Memory B cell (primary cell): ENCODE measurements around the gene CLCNKB.
A peak's percentile ranks its signal among the peaks of the same experiment; 100 is the strongest.

Source experiments
- ATAC-seq: fragments of 150-1000 bp; cut with Tn5 transposase; 2 replicates; pipeline ENCODE4 v1.10.0; 2021; ENCODE audit warnings: low read depth, mild to moderate bottlenecking, moderate library complexity
- DNase-seq, 2 donors: peaks; one replicate each; pipeline ENCODE4 v3.0.0; 2022; ENCODE audit warnings: low spot score in 2 of 2
- H3K27ac Mint-ChIP-seq: one replicate; pipeline ENCODE4 v1.8.0; 2022; ENCODE audit warnings: mild to moderate bottlenecking, moderate library complexity, mixed read lengths
- H3K27me3 Mint-ChIP-seq: one replicate; pipeline ENCODE4 v1.8.0; 2022; ENCODE audit warnings: mixed read lengths
- H3K36me3 Mint-ChIP-seq: one replicate; pipeline ENCODE4 v1.8.0; 2022; ENCODE audit warnings: mild to moderate bottlenecking, mixed read lengths
- H3K4me1 Mint-ChIP-seq: one replicate; pipeline ENCODE4 v1.8.0; 2022; ENCODE audit warnings: mixed read lengths
- H3K4me3 Mint-ChIP-seq: one replicate; pipeline ENCODE4 v1.8.0; 2022; ENCODE audit warnings: mild to moderate bottlenecking, moderate library complexity, mixed read lengths
- H3K9me3 Mint-ChIP-seq: one replicate; pipeline ENCODE4 v1.8.0; 2022; ENCODE audit warnings: mixed read lengths

Gene CLCNKB

GRCh38 chr1:16064536-16065268, 21.1 kb downstream of the CLCNKB start:
- H3K27ac Mint-ChIP-seq: no peak overlapping the region
- DNase-seq (no peak), ATAC-seq (no peak)
- no peaks in the 10 kb centered on the region for H3K36me3 Mint-ChIP-seq
- no peaks in the 10 kb centered on the region for H3K9me3 Mint-ChIP-seq
- no peak overlapping the region for H3K4me3 Mint-ChIP-seq
- H3K4me1 Mint-ChIP-seq: peaks cover 8% of the 10 kb centered on the region
- peaks cover 28% of the 10 kb centered on the region for H3K27me3 Mint-ChIP-seq

GRCh38 chr1:16065269-16065576, 21.6 kb downstream of the CLCNKB start:
- H3K9me3 Mint-ChIP-seq: no peaks in the 10 kb centered on the region
- DNase-seq: no peak
- no peak overlapping the region for H3K4me3 Mint-ChIP-seq
- H3K27ac Mint-ChIP-seq: no peak overlapping the region
- no peak for ATAC-seq
- peaks cover 10% of the 10 kb centered on the region for H3K4me1 Mint-ChIP-seq
- peaks cover 28% of the 10 kb centered on the region for H3K27me3 Mint-ChIP-seq
- no peaks in the 10 kb centered on the region for H3K36me3 Mint-ChIP-seq

DNA sequence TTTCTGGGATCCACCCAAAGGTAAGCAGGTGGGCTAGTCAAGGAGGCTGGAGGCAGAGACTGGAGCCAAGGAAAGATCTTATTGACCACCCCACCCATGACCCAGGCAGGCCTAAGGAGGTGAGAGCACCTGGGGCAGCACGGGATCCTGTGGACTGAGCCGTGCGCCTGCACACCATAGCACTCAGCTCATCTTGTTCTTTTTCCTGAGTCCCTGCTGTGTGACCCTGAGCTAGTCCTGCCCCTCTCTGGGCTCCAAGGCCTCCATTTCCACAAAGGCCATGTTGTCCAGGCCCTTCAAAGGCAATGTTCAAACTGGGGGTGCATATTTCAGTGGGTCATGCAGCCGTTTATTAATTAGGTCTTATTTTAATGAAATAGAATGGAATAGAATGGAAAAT, 22.7 kb downstream of the CLCNKB start:
- Mint-ChIP-seq H3K36me3 (no peaks in the 10 kb centered on the region), H3K4me3 (no peak overlapping the region), H3K4me1 (peaks cover 10% of the 10 kb centered on the region)

GRCh38 chr1:16067127-16067768, 23.7 kb downstream of the CLCNKB start:
- H3K36me3 Mint-ChIP-seq: no peaks in the 10 kb centered on the region
- H3K4me3 Mint-ChIP-seq: no peak overlapping the region
- ATAC-seq (peak; percentile 70), DNase-seq (no peak)
- peaks cover 10% of the 10 kb centered on the region for H3K4me1 Mint-ChIP-seq
- H3K9me3 Mint-ChIP-seq: no peaks in the 10 kb centered on the region
- H3K27ac Mint-ChIP-seq: no peak overlapping the region
- H3K27me3 Mint-ChIP-seq: peaks cover 19% of the 10 kb centered on the region

More for the DNA sequence above, 22.7 kb downstream of the CLCNKB start:
- no peak overlapping the region for H3K27ac Mint-ChIP-seq
- ATAC-seq (no peak), DNase-seq (no peak)
- no peaks in the 10 kb centered on the region for H3K9me3 Mint-ChIP-seq
- peaks cover 19% of the 10 kb centered on the region for H3K27me3 Mint-ChIP-seq

- Mint-ChIP-seq H3K9me3 (no peaks in the 10 kb centered on the region), H3K27ac (no peak overlapping the region), H3K4me1 (peaks cover 10% of the 10 kb centered on the region), H3K27me3 (peaks cover 19% of the 10 kb centered on the region), H3K4me3 (no peak overlapping the region), H3K36me3 (no peaks in the 10 kb centered on the region)
- no peak for DNase-seq
- ATAC-seq: no peak
These were observed 24.4 kb downstream of the CLCNKB start for GRCh38 chr1:16067933-16068332.

DNA sequence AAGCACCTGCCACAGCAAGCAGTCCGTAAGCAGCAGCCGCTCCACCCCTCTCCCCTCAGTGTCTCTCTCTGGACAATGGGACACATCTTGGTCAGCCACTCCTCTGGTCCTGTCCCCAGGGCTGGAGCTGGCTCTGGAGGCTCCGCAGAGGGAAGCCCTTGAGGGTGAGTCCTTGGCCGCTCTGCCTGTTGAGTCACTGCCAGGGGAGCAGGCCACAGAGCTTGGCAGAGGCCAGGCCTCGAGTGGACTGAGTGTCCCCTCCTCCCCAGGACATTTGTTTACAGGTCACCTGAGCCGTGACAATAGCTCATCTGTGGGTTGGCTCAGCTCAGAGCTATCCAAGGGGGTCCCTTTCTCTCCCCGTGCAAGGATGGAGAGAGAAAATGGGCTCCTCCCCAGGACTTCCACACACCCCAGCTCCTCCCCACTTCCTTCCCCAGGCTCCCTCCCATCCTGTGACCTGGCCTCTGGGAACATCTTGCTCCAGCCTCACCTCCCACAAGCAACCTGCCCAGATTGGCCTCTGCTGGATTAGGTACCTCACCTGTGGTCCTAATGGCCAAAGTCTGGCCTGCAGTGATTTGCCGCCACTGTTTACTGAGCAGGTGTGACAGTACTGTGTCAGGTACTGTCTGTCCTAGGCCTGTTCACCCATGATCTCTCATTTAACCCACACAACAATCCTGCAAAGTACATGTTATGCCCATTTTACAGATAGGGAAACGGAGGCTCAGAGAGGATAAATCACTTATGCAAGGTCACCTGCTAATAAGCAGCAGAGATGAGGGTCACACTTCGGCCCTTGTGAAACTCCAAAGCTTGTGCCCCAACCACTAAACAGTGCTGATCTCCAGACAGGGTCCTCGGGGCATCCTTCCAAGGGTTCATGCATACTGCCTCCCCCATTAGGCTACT, 25.0 kb downstream of the CLCNKB start:
- Mint-ChIP-seq H3K27me3 (peaks cover 19% of the 10 kb centered on the region), H3K27ac (no peak overlapping the region), H3K4me1 (peaks cover 10% of the 10 kb centered on the region), H3K4me3 (no peak overlapping the region), H3K9me3 (no peaks in the 10 kb centered on the region), H3K36me3 (no peaks in the 10 kb centered on the region)
- ATAC-seq (no peak), DNase-seq (no peak)

- H3K9me3 Mint-ChIP-seq: no peaks in the 10 kb centered on the region
- no peak overlapping the region for H3K27ac Mint-ChIP-seq
- H3K36me3 Mint-ChIP-seq: no peaks in the 10 kb centered on the region
- peaks cover 11% of the 10 kb centered on the region for H3K4me1 Mint-ChIP-seq
- peaks cover 14% of the 10 kb centered on the region for H3K27me3 Mint-ChIP-seq
- no peak overlapping the region for H3K4me3 Mint-ChIP-seq
- DNase-seq (no peak), ATAC-seq (no peak)
These were observed 27.2 kb downstream of the CLCNKB start for GRCh38 chr1:16070640-16071355.

- H3K9me3 Mint-ChIP-seq: no peaks in the 10 kb centered on the region
- H3K27me3 Mint-ChIP-seq: peaks cover 16% of the 10 kb centered on the region
- H3K27ac Mint-ChIP-seq: no peak overlapping the region
- no peak overlapping the region for H3K4me3 Mint-ChIP-seq
- DNase-seq (no peak), ATAC-seq (no peak)
- peaks cover 11% of the 10 kb centered on the region for H3K4me1 Mint-ChIP-seq
- H3K36me3 Mint-ChIP-seq: no peaks in the 10 kb centered on the region
These were observed 28.0 kb downstream of the CLCNKB start for GRCh38 chr1:16071614-16072013.

- Mint-ChIP-seq H3K4me3 (no peak overlapping the region), H3K27me3 (peaks cover 16% of the 10 kb centered on the region), H3K9me3 (no peaks in the 10 kb centered on the region)
These were observed 28.5 kb downstream of the CLCNKB start for GRCh38 chr1:16072095-16072494.

GRCh38 chr1:16072616-16073484, 29.3 kb downstream of the CLCNKB start:
- Mint-ChIP-seq H3K4me3 (peak overlapping the region; percentile 47), H3K4me1 (peaks cover 11% of the 10 kb centered on the region), H3K27ac (no peak overlapping the region), H3K9me3 (no peaks in the 10 kb centered on the region), H3K36me3 (no peaks in the 10 kb centered on the region), H3K27me3 (peaks cover 16% of the 10 kb centered on the region)
- ATAC-seq: peak; percentile 15
- no peak for DNase-seq

More at GRCh38 chr1:16072095-16072494, 28.5 kb downstream of the CLCNKB start:
- DNase-seq (no peak), ATAC-seq (no peak)
- Mint-ChIP-seq H3K27ac (no peak overlapping the region), H3K4me1 (peaks cover 11% of the 10 kb centered on the region), H3K36me3 (no peaks in the 10 kb centered on the region)

DNA sequence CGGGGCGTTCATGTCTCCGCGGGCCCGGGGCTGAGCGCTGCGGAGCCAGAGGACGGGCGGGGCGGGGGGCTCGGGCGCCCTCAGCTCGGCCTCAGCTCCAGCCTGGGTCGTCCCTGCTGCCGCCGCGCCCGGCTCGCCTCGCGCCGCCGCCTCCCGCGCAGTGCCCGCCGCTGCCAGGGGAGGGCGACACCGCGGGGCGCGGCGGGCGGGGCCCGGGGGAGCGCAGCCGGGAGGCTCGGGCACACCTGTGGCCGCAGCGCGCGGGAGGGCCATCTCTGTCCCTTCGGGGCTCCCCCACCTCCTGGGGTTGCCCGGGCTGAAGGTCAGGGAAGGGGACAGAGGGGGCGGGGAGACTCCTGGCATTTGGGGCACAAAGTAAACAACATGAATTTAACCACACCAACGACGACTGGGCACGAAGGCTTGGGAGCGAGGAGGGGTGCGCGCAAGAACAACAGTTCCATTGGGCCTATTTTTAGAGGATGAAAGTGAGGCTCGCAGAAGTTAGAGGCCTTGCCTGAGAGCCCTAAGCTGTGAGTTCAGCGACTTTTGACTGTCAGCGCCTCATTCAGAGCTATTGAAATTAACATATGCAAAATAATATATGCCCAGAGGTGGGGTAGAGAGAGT, 30.0 kb downstream of the CLCNKB start, which contains the start of gene FAM131C:
TSS of gene FAM131C (minus strand) at position 162 of the 630 bp plus-strand sequence. CDS start 209 bp downstream, outside the sequence.
- peak; percentile 59 to 61 for DNase-seq
- H3K4me1 Mint-ChIP-seq: peaks cover 11% of the 10 kb centered on the region
- peaks cover 16% of the 10 kb centered on the region for H3K27me3 Mint-ChIP-seq

DNA sequence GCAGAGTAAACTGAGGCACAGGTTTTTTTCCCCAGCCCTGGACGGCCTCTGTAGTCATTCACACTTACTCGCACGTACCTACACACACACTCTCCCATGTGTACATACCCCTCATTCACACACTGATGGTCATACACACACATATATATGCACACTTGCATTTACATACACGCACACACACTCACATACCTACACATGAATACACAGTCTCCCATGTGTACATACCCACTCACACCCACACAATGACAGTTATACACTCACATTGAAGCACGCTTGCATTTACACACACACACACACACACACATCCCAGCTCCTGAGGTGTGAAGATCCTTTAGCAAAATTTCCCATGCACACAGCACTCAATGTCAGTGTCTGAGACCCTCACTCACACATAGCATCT, 30.6 kb downstream of the CLCNKB start:
- Mint-ChIP-seq H3K4me1 (peaks cover 13% of the 10 kb centered on the region), H3K27ac (no peak overlapping the region), H3K27me3 (peaks cover 13% of the 10 kb centered on the region), H3K9me3 (no peaks in the 10 kb centered on the region), H3K36me3 (no peaks in the 10 kb centered on the region), H3K4me3 (peak overlapping the region; percentile 77)
- ATAC-seq: no peak
- no peak for DNase-seq

More for the DNA sequence above, 30.0 kb downstream of the CLCNKB start, which contains the start of gene FAM131C:
- ATAC-seq: peak; percentile 92
- no peaks in the 10 kb centered on the region for H3K9me3 Mint-ChIP-seq
- peak within 1 kb of the TSS; percentile 77 for H3K4me3 Mint-ChIP-seq
- no peak within 1 kb of the TSS for H3K27ac Mint-ChIP-seq
- no peaks in the 10 kb centered on the region for H3K36me3 Mint-ChIP-seq
